IPS-11a (cell line): ENCODE measurements around the gene BEST1.

ENCODE experiments used
- H3K4me3 ChIP-seq: one replicate; pipeline ENCODE4 v1.5.1; 2013; ENCODE audit warnings: low read depth, low read length, control low read depth

The BEST1 gene

GRCh38 chr11:61914471-61915171 lies 35.5 kb upstream of the BEST1 start:
- no peak overlapping the region for H3K4me3 ChIP-seq

GRCh38 chr11:61916737-61917333 lies 33.3 kb upstream of the BEST1 start:
- H3K4me3 ChIP-seq, result peak overlapping the region; percentile 47

DNA sequence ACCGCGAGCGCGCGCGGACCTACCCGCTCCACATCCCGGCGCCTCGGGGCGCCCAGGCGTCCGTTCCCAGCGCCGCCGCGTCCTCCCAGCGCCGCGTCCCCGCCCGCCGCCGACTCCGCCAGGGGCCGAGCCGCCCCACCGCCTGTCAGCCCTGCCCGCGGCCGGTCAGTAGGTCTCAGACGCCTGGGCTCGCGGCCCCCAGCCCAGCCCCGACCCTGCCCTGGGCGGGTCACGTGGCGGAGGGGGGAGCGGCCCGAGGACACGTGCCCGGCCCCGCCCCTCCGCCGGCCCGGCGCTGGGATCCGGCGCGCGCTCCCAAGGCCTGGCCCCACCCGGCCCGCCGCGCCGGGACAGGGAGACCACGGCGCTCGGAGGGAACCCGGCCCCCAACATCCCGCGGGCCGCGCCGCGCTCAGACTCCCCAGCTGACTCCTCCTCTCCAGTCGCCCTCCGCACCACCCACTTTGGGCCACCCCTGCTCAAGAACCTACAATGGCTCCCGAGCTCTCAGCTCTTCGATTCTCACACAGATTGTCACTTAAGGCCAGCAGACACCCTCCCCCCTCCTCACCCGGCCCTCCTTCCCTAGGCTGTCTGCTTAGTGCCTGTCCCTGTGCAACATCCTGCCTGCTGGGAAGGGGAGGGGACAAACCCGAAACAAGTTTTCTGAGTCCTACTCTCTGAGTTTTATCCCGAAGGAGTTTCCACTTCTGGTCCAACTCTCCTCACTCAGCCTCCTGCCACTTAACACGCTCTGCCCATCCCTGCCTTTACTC lies 32.6 kb upstream of the BEST1 start, which contains the start of gene RAB3IL1:
Gene RAB3IL1, minus strand, starts transcription at position 233 of the 776 bp plus-strand sequence. Its CDS starts 199 bp downstream, at position 34.
- H3K4me3 ChIP-seq, result peak within 1 kb of the TSS; percentile 47

DNA sequence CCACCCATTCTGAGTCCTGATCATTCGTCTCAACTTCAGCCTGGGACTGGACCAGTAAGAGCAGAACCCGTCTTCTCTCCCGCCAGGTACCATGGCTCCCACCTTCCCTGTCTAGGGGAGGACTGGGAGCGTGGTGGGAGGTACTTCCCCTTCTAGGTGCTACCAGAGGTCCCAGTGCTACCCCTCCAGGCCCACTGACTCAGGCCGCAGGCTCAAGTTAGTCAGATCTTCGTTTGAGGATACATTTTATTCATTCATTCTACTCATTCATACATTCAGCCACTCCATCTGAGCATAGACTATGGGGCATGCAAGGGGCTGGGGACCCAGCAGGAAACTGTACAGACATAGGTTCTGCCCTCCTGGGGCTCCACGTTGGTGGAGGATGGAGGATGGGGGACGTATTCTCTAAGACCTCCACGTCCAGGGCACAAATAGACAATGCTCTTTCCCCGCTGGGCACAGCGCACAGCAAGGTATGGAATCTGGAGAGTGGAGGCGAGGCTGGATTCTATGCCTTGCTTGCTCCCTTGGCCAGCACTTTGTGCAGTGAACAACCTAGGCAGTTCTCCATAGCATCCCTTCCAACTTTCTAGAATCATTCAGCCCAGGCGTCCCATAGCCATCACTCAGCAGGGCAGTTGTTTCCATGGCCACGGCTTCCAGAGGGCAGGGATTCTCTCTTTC lies 31.8 kb upstream of the BEST1 start:
- H3K4me3 ChIP-seq, result peak overlapping the region; percentile 4

DNA sequence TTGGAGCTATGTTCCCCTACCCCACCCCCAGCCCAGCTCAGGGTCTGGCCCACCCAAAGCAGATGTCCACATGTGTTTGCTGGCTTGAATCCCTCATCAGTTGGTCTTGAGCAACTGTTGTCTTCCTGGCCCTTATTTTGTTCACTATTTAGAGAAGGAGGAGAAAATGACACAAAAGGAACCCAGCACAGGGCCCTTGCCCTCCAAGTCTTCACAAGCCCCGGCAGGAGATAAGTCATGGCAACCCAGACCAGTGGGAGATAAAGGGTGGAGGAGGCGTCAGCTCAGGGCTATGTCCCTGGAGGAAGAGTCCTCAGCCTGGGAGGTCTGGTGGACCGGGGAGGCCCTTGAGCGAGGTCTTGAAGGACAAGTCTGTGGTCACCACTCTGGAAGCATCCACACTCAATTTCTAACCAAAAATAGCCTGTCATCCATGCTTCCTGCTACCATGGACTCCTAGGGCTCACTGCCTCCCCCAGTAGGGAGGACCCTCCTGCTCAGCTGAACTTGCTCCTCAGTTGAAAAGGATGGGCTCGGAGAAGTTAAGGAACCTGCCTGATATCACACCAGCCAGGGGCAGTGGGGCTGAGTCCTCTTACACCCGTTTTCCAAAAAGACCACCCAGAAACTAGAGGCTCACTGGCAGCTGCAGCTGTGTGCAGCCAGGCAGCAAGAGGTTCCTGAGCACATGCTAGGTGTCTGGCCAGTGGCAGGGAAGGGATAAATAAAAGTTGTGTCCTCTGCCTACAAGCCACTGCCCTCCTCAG lies 31.0 kb upstream of the BEST1 start:
- H3K4me3 ChIP-seq, result no peak overlapping the region

DNA sequence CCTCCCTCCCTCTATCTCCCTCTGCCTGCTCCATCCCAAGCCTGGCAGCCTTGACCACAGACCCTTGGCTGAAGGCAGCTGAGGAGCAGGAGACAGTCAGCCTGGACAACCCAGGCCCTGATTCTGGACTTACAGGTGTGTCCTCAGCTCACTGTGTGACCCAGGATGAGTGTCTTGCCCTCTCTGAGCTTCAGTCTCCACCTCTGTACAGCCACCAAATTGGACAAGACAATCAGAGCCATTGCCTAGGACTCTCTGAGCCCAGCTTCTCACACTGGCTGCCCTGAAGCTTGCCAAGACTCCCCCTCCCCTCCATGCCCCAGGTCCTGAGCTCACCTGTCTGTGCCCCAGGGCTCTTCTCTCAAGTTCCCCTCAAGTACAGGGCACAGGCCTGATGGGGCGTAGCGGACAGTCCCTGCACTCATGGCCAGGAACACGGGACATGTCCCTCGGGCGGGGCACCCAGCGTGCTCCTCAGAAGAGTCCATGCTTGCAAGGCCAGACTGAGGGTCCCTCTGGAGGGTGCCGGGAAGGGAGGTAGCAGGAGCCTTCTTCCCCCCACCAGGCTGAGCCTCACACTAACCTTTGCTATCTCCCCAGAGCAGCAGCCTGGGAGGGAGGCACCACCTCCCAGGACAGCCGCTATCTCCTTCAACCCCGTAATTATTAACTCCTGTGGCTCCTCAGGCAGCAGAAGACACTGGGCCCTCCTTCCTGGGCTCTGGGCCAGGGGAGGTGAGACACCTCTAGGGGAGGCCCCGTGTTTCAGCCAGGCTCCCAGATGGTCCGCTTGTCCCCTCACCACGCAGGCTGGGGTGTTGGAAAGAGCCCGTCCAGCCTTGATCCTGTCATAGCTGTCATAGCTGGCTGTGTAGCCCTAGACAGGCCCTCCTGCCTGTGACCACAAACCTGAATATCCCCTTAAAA lies 30.2 kb upstream of the BEST1 start:
- no peak overlapping the region for H3K4me3 ChIP-seq

DNA sequence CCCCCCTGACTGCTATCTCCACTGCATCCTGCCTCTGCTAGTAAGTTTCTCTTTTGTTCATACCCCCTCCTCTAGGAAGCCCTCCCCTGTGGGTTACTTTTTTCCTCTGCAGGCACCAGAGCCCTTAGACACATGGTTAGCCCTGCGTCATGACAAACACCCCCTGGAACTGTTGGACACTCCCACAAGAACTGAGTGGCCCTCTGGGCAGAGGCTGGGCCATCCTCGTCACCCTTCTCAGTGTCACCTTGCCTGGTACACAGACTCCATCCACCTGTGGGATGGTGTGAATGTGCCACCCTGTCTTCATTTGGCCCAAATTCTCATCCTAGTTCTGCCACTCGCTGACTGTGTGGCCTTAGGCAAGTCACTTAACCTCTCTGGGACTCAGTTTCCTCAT lies 28.7 kb upstream of the BEST1 start:
- H3K4me3 ChIP-seq, result no peak overlapping the region

- H3K4me3 ChIP-seq, result no peak overlapping the region
These were observed 27.6 kb upstream of the BEST1 start for GRCh38 chr11:61922539-61922938.

DNA sequence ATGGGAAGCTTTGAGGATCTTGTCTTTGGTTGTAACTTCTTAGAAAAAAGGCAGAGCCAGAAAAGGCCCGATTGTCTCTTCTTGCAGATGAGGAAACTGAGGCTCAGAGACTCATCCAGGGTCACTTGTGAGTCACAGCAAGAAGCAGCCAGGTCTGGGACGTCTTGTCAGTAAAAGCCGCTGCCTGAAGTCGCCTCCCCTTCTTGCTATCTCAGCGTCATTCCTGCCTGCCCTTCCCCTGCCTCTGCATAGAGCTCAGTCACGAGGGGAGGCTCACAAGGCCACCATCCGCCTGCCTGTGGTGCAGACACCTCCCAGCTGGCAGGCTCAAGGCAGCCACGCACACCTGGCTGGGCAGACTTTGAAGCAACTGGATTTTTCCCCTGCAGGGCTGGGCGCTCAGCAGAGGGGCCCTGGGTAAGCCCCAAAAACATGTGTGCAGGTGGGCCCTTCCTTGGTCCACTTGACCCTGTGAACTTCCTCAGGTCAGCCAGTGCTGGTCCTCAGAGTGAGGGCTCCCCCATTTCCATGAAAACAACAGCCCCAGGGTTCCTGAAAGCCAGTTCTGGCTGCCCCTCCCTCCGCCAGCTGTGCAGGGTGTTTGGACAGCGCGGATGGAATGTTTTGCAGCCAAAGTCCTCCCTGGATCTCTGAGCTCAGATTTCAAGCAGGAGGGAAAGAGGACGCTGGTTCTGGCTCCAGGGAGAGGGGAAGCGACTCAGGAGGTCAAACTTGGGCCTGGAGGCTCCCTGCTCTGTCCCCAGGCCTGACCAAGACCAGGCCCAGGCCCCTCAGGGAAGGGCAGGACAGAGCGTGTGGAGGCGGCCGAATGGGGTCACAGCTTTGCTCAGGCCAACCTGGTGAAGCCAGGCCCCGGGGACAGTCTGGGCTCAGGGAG lies 26.7 kb upstream of the BEST1 start:
- no peak overlapping the region for H3K4me3 ChIP-seq

DNA sequence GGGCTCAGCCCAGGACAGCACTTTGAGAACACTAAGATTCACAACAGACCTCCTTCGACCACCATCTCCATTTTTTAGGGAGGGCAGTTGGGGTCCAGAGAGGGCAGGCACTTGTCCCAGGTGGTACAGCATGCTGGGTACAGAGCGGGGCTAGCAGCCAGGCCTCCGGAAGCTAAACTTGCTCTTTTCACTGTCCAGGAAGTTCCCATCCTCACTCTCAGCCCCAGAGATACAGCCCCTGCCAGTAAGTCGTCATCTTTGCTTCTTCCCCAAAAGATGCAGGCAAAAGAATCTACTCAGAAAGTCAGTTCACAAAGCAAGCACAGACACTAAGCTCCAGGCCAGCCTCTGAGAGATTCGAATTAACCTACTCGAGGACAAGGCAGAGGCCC lies 26.1 kb upstream of the BEST1 start:
- no peak overlapping the region for H3K4me3 ChIP-seq

DNA sequence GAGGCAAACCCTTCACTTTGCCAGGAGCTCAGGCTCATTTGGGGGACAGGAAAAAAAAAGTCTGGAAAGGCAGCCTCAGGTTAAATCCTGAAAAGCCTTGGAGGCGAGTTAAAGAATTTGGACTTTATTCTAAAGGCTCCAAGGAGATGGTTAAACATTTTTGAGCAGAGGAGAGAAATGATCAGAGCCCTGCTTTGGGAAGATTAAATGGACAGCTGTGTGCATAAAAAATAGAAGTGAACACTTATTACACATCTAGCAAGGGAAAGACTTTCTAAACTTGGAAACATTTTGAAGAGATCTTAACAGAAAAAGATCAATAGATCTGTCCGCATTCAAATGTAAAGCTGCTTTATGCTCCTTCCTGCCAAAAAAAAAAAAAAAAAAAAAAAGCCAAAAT lies 24.4 kb upstream of the BEST1 start:
- H3K4me3 ChIP-seq, result no peak overlapping the region

GRCh38 chr11:61926235-61926634 lies 23.9 kb upstream of the BEST1 start:
- H3K4me3 ChIP-seq, result no peak overlapping the region

GRCh38 chr11:61927501-61927900 lies 22.6 kb upstream of the BEST1 start:
- H3K4me3 ChIP-seq, result no peak overlapping the region

GRCh38 chr11:61928606-61929005 lies 21.5 kb upstream of the BEST1 start:
- H3K4me3 ChIP-seq, result no peak overlapping the region

GRCh38 chr11:61930933-61931332 lies 19.2 kb upstream of the BEST1 start:
- no peak overlapping the region for H3K4me3 ChIP-seq

DNA sequence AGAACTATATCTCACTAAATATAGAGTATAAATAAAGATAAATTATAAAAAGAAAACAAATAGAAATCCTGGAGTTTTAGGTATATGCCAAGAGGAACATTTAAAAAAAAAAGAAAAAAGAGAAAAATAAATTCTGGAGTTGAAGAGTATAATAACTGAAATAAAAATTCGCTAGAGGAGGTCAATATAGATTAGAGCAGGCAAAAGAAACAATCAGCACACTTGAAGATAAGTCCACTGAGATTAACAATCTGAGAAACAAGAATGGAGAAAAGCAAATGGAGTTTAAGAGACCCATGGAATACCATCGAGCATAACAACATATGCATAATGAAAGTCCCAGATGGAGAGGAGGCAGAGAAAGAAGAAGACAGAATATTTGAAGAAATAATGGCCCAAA lies 14.3 kb upstream of the BEST1 start:
- no peak overlapping the region for H3K4me3 ChIP-seq

DNA sequence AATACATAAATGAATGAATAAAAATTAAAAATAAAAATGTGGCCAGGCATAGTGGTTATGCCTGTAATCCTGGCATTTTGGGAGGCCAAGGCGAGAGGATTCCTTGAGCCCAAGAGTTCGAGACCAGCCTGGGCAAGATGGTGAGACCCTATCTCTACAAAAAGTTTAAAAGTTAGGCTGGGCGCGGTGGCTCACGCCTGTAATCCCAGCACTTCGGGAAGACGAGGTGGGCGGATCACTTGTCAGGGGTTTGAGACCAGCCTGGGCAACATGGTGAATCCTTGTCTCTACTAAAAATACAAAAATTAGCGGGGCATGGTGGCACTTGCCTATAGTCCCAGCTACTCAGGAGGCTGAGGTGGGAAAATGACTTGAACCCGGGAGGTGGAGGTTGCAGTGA lies 9.7 kb upstream of the BEST1 start:
- H3K4me3 ChIP-seq, result no peak overlapping the region

DNA sequence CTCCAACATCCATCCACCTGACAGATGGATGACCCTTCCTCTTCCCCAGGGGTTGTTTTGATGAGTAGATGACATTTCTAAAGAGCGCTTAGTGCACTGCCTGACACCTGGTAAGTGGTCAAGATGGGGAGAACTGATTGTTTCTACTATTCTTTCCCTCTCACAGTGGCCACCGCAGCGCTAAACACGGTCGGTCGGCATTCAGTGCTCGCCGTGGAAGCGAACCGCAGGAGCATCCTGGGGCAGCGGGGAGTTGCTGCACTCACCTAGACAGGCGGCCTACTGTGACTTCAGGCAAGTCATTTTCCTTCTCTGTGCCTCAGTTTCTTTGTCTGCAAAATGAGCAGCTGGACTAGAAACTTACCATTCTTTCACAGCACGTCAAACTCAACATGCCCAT lies 5.0 kb upstream of the BEST1 start:
- H3K4me3 ChIP-seq, result no peak overlapping the region

DNA sequence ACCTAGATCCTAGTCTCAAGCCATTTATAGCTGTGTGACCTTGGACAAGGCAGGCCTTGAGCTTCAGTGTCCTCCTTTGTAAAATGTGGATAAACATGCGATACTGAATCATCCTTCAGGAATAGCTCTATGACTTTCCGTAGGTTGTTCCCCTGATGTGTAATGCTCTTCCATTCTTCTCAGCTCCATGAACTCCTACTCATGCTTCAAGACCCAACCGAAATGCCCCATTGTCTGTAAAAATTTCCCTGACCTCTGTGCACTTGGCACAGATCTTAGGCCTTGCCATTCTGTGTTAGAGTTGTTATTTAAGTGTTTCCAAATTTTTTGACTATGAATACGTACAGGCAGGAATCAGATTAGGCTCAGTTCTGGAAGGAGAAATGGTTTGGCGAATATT lies 3.3 kb upstream of the BEST1 start:
- H3K4me3 ChIP-seq, result no peak overlapping the region
